Tibial nerve (tissue), 3 donors: ENCODE data around the gene LAMC2.

ENCODE experiments used
- POLR2A ChIP-seq, 2 donors: fragments of 450-650 bp; IDR thresholded peaks; one replicate each; pipeline ENCODE4 v1.6.1; 2017; ENCODE audit warnings: antibody characterized with exemption in 2 of 2, mild to moderate bottlenecking in 2 of 2, moderate library complexity in 2 of 2
- TF ChIP-seq, protein P1 (sequence below), 5 experiments: fragments of 200-600 bp in 3 of 5; fragments of 450-650 bp in 2 of 5; sonication (generic) in 3 of 5; IDR thresholded peaks; one replicate each; pipeline ENCODE4 v1.5.1; 2016 to 2019; ENCODE audit warnings: antibody characterized with exemption in 5 of 5, mild to moderate bottlenecking in 3 of 5, moderate library complexity in 2 of 5

GRCh38 chr1:183239793-183240525 lies 53.9 kb downstream of the LAMC2 start:
- no peak for TF ChIP-seq POLR2A (IDR thresholded peaks at IDR 0.05)
- TF ChIP-seq, protein P1, sequence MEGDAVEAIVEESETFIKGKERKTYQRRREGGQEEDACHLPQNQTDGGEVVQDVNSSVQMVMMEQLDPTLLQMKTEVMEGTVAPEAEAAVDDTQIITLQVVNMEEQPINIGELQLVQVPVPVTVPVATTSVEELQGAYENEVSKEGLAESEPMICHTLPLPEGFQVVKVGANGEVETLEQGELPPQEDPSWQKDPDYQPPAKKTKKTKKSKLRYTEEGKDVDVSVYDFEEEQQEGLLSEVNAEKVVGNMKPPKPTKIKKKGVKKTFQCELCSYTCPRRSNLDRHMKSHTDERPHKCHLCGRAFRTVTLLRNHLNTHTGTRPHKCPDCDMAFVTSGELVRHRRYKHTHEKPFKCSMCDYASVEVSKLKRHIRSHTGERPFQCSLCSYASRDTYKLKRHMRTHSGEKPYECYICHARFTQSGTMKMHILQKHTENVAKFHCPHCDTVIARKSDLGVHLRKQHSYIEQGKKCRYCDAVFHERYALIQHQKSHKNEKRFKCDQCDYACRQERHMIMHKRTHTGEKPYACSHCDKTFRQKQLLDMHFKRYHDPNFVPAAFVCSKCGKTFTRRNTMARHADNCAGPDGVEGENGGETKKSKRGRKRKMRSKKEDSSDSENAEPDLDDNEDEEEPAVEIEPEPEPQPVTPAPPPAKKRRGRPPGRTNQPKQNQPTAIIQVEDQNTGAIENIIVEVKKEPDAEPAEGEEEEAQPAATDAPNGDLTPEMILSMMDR (IDR thresholded peaks at IDR 0.05): no peak
